Measurements from ENCODE around the gene C6orf89. TPM values are rescaled to one million over a fixed set of nuclear protein-coding genes. Genes with fewer than 3 reads are reported as not detected.

The C6orf89 gene
- total RNA-seq, 1 donor: 58.2 TPM

DNA sequence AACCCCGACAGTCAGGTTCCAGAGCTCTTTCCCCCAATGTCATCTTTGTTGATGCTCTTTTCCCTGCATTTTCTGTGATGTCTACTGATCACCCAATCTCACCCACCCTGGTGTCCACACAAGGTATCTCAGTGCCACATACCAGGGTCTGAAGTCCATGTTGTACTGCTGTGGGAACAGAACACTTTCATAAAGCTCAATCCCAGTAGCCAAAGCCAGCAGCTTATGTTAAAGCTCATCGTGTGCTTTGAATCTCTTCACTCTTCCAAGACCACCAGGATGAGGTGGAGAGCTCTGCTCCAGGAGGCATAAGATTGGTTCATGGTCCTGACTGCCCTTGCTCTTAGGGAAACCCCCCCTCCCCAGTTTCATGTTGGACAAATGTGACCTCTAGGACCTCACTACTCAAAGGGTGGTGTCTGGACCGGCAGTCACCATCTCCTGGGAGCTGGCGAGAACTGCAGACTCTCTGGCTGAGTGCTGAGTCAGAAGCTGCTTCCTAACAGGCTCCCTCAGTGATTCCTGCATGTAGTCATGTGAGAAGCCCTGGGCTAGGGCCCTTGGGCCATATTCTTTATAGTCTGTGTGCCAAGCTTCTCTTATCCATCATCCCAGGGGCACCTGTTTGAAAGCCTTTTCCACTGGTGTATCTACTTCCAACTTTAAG is 33.1 kb upstream of the C6orf89 start:
- DNase-seq (ENCODE audit: low read depth): peak; percentile 81
- H3K4me3 ChIP-seq (ENCODE audit: low read depth, low read length): no peak overlapping the region
- TF ChIP-seq, protein P1, sequence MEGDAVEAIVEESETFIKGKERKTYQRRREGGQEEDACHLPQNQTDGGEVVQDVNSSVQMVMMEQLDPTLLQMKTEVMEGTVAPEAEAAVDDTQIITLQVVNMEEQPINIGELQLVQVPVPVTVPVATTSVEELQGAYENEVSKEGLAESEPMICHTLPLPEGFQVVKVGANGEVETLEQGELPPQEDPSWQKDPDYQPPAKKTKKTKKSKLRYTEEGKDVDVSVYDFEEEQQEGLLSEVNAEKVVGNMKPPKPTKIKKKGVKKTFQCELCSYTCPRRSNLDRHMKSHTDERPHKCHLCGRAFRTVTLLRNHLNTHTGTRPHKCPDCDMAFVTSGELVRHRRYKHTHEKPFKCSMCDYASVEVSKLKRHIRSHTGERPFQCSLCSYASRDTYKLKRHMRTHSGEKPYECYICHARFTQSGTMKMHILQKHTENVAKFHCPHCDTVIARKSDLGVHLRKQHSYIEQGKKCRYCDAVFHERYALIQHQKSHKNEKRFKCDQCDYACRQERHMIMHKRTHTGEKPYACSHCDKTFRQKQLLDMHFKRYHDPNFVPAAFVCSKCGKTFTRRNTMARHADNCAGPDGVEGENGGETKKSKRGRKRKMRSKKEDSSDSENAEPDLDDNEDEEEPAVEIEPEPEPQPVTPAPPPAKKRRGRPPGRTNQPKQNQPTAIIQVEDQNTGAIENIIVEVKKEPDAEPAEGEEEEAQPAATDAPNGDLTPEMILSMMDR (IDR thresholded peaks at IDR 0.05; ENCODE audit: insufficient read depth, low read length): peak; percentile 34

DNA sequence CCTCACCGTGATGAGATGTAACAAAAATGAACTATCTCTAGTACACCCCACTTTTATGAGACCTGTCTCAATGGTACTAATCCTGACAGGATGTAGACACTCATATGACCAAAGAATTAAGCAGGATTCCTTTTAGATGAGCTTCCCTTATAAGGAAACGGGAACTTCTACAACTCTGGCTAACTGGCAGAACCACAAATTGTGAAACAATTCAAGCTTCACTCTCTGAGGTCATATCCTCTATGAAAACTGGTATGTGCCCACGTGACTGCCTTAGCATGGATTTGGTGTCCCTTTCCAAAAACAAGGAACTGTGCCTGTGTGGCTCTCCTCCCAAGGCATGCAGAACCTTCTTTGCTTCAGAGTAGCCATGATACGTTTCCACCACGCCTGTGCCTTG is 32.4 kb upstream of the C6orf89 start:
- DNase-seq (ENCODE audit: low read depth): peak; percentile 96
- TF ChIP-seq, protein P1 (IDR thresholded peaks at IDR 0.05; ENCODE audit: insufficient read depth, low read length): no peak
- H3K4me3 ChIP-seq (ENCODE audit: low read depth, low read length): no peak overlapping the region

DNA sequence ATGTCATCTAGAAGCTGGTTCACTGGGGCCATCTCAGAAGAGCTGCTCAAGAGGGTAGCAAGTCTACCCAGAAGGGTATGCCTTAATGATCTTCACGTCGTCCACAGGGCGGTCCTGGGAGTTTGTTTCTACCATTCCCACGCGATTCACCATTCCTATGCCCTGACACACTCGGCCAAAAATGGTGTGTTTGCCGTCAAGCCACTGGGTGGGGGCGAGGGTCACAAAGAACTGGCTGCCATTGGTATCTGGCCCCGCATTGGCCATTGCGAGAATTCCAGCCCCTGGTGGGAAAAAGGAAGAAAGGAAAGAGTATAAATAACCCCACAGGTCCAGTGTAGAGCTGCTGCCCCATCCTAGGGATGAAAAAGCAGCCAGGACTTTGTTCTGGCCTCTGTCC is 30.0 kb upstream of the C6orf89 start:
- H3K4me3 ChIP-seq (ENCODE audit: low read depth, low read length): no peak overlapping the region
- TF ChIP-seq, protein P1 (IDR thresholded peaks at IDR 0.05; ENCODE audit: insufficient read depth, low read length): no peak
- no peak for DNase-seq (ENCODE audit: low read depth)

DNA sequence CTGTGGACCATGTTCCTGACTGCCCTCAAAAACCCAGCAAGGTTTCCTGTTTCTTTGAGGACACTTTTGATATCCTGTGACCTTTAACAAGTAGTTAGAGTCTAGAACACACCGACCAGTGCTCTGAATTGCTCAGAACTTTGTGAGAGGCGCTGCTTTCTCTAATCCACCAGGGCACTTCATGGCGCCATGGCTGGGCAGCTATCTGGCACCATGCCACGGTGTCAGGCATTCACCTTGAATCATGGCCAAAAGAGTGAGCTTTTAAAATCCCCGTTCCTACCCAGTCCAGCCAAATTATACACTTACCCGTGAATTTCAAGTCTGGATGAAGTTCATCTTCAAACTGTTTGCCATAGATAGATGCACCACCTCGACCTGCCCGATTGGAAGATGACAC is 29.5 kb upstream of the C6orf89 start:
- no peak overlapping the region for H3K4me3 ChIP-seq (ENCODE audit: low read depth, low read length)
- TF ChIP-seq, protein P1 (IDR thresholded peaks at IDR 0.05; ENCODE audit: insufficient read depth, low read length): no peak
- no peak for DNase-seq (ENCODE audit: low read depth)

DNA sequence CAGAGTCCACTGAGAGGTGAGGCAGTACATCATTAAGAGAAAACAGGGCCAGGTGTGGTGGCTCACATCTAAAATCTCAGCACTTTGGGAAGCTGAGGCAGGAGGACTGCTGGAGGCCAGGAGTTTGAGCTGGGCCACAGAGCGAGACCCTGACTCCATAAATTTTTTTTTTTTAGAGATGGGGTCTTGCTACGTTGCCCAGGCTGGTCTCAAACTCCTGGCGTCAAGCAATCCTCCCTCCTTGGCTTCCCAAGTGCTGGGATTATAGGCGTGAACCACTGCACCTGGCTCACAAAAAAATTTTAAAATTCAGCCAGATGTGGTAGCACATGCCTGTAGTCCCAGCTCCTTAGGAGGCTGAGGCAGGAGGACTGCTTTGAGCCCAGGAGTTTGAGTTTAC is 28.4 kb upstream of the C6orf89 start:
- no peak for DNase-seq (ENCODE audit: low read depth)
- TF ChIP-seq, protein P1 (IDR thresholded peaks at IDR 0.05; ENCODE audit: insufficient read depth, low read length): no peak
- H3K4me3 ChIP-seq (ENCODE audit: low read depth, low read length): no peak overlapping the region

DNA sequence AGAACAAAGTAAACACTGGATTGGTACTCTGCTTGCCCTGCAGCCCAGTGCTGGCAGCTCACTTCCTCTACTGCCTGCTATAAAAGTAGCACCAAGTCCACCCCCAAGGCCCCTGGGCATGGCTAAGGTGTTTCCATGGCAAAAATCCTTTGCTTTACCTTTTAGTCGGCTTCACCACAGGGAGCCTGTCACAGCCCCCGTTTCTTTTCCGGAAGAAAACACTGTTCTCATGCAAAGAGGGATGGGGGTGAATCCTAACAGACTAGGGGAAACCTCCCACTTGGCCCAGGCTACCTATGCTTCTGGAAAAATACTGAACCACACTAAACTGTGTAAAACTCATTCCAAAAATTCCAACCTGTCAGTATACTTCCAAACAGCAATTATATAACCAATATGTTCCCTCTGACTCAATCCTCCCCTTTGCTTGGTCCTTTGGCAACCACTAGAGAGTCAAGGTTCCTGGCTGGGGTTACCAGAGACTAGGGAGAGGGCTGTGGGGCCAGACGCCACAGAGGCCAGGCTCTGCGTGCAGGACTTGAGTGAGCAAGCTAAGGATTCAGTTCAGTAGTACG is 27.3 kb upstream of the C6orf89 start:
- DNase-seq (ENCODE audit: low read depth): peak; percentile 93

More for the DNA sequence above, 27.3 kb upstream of the C6orf89 start:
- TF ChIP-seq, protein P1 (IDR thresholded peaks at IDR 0.05; ENCODE audit: insufficient read depth, low read length): no peak
- no peak overlapping the region for H3K4me3 ChIP-seq (ENCODE audit: low read depth, low read length)

Data from fibroblast of the aortic adventitia (primary cell).